Fibroblast of skin of left quadriceps (primary cell): Measurements from ENCODE around the gene KRTAP10-1.
"Not testable (repeated sequence)": the region's sequence is repeated elsewhere in the genome, so short reads cannot be mapped to it uniquely, and the experiment has no call there.

Experiments used
- DNase-seq, 2 experiments: peaks; one replicate each; pipeline ENCODE4 v3.0.0-alpha.2; 2013; ENCODE audit warnings: low read depth in 2 of 2

The KRTAP10-1 gene

DNA sequence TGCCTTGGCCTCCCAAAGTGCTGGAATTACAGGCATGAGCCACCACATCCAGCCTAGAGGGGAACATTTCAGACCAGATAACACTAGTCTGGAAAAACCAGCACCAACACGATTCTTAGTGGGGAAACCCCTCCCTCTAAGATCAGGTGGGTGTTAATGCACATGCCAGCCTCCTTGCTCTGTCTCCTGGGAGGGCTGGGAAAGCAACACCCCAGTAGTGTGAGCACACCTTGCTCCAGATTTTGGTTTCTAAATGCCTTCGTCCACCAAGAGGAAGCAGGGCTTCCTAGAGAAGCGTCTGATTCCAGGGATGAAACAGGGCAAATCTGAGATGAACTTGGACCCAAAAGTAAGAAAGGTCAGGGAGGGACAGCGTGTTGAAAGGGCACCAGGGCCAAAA, 31.3 kb upstream of the KRTAP10-1 start:
- DNase-seq: no peak

DNA sequence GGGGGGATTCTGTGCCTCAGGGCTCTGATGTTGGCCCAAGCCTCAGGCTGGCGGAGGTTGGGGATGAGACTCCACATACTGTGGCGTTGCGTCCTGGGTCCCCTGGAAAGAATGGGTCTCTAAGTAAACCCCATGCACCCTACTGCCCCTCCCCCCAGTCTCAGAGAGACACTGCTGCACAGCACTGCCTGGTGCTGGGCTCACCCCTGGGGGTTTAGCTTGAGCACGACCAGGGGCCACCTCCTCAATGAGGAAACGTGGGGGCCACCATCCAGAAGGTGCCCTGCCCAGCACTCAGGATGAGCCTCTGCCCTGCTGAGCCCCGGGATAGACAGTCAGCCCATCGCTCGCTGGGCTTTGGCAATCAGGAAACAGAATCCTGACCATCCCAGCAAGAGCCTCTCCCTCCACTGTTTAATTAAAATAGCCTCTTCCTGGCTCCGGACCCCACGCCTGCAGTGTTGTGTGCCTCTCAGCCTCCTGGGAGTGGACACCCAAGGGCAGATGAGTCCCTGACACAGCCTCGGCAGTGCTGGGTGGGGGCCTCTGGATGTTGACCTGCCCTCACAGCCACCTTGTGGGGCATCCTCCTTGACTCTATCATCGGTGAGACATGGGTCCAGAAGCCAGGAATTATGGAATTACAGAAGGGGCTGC, 30.0 kb upstream of the KRTAP10-1 start:
- DNase-seq: no peak

DNA sequence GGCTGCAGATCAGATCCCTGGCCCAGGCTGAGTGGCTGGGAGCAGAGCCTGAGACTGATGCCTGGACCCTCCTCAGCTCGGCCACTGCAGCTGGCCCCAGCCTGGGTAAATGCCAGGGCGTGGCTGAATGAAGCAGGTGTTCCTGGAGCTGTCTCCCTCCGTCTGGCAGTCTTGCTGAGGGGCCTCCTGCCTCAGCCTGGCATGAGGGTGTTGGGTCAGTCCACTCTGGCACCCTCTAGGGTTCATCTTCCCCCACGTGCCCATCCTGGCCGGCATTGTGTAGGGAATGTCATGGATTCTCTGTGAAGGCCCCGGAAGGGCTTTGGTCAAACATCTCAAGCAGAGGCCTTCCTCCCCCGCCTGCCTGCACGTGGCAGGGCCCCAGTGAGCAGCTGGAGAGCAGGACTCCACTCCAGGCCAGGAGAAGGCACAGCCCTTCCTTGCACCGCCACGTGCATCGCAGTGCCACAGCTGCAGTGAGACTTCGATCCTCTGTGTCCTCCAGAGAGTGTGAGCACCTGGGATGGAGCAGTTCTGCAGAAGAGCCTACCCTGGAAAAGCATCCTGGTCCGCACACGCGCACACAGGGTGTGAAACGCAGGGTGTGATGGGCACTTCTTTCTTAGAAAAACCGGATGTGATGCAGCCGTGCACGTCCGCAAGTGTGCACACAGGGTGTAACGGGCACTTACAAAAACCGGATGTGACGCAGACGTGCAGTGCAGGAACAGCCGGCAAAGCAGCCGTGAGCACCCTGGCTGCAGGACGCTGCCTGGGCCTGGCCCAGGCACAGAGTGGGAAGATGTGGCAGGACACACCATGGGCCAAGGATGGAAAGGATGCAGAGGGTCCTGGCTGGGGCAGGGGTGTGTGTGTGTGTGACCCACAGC, 28.9 kb upstream of the KRTAP10-1 start:
- no peak for DNase-seq

DNA sequence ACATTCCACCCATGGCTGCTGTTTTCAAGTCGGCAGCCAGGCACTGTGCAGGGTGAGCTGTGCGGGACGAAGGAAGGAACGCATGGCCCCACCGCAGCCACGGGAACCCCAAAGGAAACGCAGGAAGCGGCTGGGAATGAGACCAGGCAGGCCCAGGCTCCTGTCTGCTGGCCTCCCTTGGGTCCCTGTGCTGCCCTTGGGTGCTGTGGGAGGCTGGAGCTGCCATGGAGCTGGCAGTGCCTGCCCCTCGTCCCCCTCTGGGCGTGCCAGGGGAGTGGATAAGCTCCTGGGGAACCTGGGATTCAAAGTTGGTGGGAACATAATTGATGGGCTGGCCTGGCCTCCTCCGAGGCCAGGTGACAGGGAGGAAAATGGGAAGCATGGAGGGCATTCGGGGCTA, 28.3 kb upstream of the KRTAP10-1 start:
- no peak for DNase-seq

DNA sequence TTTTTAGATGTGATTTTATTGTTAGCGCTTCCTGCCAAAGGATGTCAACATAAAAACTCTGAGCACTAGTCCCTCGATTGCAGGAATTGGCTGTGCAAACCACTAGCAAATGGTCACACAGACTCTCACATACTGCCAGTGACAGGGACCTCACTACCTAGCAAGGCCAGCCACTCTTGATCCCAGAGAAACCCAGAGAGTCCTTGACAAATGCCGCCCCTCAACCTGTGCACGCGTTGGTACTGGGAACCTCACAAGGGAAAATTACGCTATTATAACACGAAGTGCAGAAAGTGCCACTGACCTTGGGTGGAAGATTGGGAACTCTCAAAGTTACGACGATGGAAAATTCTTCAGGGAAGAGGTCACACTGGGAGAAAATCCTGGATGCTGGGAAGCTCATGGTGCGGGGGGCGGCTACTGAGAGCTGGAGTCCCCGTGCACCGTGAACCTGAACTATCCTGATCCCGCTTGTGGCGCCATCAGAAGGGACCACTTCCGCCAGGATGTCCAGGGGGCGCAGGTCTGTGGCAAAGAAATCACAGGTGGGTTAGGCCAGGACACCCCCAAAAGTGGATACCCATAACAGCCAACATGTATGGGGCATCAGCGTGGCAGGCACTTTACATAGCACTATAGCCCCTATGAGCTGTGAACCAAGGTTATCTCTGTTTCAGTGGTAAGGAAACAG, 27.6 kb upstream of the KRTAP10-1 start:
- DNase-seq: no peak

DNA sequence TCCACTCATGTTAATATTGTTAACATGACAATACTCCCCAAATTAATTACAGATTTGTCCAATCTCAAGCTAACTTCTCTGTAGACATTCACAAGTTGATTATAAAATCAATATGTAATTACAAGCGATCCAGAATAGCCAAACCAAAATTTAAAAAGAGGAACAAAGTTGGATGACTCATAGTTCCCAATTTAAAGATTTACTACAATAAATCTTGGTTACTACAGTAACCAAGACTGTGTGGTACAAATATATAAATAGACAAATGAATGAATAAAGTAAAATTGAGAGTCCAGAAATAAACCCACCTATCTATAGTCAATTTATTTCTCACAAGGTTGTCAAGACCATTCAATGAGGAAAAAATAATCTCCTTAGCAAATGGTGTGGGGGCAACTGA, 26.4 kb upstream of the KRTAP10-1 start:
- DNase-seq: no peak

DNA sequence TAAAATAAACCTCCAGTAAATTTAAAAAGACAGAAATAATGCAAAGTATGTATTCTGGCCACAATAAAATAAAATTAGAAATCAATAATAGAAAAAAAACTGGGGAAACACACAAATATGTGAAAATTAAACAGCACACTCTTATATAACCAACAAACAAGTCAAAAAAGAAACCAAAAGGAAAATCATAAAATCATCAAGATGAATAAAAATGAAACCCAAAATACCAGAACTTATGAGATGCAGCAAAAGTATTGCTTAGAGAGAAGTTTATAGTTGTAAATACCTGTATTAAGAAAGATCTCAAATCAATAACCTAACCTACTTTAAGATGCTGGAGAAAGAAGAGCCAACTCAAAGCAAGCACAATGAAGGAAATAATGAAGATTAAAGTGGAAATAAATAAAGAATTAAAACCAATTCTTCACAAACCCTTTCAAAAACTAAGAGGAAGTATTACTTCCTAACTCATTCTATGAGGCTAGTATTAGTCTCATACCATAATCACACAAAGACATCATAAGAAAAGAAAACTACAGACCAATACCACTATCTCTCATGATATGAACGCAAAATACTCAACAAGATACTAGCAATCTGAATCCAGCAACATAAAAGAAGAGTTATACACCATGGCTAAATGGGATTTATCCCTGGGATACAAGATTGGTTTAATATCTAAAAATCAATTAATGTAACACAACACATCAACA, 25.0 kb upstream of the KRTAP10-1 start:
- no peak for DNase-seq

DNA sequence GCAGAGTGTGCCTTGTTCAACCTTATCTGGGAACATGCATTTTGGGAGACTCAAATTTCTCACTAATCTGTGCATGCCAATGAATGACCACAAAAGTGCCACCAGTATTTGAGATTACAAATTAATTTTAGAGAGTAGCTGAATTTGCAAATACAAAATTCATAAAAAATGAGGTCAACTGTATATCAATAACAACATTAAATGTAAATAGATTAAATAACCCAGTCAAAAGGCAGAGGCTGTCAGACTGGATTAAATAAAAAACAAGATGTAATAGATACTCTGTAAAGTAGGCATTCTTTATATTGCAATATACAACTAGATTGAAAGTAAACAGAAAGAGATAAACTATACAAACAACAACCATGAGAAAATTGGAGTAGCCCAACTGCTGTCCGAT, 24.1 kb upstream of the KRTAP10-1 start:
- no peak for DNase-seq

DNA sequence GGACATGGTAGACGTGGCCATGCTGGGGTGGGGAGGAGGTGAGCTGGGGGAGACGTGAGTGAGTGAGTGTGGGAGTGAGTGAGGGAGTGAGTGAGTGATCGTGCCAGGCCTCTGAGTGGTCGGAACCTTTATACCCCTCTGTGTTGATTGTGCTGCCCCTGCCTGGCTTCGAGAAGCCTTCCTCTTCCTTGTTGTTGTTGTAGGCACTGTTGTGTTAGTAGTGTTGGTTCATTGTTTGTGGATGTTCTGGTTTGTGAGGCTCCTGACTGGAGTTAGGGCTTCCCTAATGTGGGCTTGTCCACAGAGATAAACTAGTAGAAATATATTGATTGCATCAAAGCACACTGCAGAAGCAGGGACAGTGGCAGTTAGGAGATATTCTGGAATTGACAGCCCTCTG, 18.7 kb upstream of the KRTAP10-1 start, which contains the start of gene KRTAP10-3:
Gene KRTAP10-3, minus strand, starts transcription at position 101 of the 400 bp plus-strand sequence. Its CDS starts 80 bp downstream, at position 21.
- DNase-seq: no peak

DNA sequence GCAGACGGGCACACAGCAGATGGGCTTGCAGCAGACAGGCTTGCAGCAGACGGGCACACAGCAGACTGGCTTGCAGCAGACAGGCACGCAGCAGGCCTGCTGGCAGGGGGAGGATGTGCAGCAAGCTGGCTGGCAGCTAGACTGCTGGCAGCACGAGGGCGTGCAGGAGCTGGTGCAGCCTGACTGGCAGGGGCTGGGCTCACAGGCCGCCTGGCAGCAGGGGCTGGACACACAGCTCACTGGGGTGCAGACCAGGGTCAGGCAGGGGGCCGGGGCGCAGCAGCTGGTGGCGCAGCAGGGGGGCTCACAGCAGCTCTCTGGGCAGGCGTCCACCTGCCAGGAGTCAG, 18.3 kb upstream of the KRTAP10-1 start:
- DNase-seq: not testable (repeated sequence)

DNA sequence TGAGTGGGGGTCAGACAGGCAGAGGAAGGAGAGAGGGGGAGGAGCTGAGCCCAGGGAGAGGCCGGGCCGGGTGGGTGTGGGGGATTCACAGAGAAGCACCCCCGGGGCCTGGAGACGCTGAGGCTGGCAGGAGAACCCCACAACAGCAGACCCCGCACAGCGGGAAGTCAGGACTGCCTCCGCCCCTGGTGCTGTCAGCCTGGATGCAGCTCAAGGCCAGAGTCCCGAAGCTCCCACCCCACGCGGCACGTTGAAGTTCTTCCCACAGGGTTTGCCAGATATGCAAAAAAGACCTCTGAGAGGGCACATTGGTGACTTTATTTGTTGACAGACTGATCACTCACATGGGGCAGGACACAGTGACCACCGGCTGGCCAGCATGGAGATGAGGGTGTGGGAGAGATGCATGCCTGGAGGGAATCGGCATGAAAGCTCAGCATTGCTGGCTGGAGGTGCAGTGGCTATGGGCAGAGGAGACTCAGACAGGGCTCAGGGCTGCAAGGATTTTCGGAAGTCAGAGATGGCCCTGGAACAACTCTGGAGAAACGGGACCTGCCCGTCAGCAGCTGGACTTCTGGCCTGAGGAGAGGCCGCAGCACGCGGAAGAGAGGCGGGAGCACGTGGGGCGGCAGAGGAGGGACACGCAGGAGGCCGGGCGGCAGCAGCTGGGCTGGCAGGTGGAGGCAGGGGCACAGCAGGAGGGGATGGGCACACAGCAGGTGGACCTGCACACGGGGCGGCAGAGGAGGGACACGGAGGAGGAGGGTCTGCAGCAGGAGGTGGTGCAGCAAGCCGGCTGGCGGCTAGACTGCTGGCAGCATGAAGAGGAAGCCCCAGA, 17.7 kb upstream of the KRTAP10-1 start:
- no peak for DNase-seq

DNA sequence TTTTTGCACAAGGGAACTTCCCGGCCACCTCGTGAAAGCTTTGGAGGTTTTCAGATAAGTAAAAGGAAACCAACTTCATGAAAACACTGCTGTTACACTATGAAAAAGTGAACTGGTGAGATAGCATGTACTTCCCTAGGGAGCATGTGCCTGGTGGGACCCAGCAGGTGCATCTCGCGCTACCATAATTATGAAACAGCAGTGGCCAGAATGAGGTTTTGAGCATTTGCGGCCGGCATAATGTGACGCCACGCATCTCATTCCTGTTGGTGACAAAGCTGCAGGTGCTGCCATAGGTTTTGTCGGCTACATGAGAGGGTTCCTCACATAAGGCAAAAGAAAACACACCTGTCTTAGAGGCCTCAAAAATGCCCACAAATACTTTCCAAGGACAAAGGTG, 16.9 kb upstream of the KRTAP10-1 start:
- DNase-seq: no peak

DNA sequence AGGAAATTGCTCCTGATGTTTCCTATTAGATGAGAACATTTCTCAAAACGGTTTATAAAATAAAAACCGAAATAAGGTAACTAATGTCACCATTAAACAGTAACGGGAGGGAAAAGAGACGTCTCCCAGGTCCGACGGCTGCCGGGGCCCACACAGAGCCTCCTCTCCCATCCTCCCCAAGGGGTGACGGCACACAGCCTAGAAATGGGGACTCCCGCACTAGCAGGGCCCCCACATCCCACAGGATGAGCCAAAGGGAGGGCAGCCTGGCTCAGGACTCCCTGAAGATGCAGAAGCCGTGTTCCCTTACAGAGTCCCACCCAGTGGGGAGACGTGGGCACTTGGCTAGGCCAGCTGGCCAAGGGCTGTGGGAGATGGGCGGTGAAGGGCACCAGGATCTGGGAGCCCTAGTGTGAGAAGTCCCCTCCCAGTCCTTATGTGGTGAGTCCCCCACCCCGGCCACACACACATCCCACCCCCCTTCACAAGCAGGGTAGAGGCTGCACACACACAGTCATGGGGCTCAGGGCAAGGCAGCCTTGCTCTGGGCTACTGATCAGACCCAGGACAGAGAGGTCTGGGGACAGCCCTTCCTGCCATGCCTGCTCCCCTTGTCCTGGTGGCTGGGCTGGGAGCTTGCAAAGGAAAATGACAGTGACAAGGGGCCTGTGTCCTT, 15.3 kb upstream of the KRTAP10-1 start:
- no peak for DNase-seq

DNA sequence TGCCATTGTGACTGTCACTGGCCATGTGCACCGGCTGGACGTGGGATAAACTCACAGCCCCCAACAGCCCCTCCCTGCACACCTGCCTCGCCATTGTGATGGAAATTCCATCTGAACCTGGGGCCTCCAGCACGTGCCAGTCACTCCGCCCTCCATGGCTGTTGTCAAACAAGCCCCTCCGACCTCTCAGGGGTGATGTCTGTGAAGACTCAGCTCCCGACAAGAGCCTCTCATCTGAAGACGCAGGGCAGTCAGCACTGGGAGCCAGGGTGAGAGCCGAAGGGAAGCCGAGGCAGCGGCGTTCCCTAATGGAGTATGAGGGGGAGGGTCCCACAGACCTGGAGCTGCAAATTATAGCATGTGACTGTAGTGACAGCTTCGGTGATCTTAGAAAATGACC, 12.7 kb upstream of the KRTAP10-1 start:
- no peak for DNase-seq

DNA sequence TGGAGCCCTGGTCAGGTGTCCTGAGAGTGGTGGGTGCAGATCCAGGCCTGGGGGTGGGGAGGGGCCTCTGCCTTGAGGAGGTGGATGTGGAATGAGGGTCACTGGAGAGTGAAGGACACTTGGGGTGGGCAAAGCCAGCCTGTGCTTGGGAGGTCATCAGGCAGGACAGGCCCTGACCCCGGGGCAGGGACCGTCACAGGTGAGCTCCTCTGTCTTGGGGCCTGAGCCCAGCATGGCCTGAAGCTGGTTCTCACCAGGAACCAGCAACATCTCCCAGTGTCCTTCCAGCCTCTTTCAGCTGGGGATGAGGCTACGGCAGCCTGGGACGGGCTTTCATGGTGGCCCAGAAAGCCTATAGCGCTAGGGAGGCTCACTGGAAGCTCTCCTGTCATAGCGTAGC, 12.1 kb upstream of the KRTAP10-1 start:
- DNase-seq: no peak

DNA sequence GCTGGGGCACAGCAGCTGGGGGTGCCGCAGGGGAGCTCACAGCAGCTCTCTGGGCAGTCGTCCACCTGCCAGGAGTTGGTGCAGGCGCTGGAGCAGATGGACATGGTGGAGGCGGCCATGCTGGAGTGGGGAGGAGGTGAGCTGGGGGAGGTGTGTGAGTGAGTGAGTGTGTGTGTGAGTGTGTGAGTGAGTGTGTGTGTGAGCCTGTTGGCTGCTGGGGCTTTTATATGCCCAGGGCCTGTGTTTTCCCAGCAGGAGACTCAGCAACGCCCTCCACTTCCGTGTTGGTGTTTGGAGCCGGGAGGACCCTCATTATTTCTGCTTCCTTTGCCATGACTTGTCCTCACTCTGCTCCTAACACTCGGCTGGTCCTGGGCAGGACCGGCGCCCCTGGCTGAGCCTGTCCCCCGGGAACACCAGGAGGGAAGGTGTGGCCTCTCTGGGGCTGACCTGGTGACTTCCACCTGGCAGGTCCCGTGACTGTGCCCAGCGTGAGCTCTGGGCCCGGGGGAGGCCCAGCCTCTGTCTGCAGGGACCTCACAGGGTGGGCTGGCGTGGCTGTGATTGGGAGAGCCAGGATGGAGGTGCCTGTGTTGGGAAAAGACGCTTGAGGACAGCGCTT, 11.5 kb upstream of the KRTAP10-1 start, which contains the start of gene KRTAP10-2:
Gene KRTAP10-2, minus strand, starts transcription at position 166 of the 622 bp plus-strand sequence. Its CDS starts 47 bp downstream, at position 119.
- no peak for DNase-seq

DNA sequence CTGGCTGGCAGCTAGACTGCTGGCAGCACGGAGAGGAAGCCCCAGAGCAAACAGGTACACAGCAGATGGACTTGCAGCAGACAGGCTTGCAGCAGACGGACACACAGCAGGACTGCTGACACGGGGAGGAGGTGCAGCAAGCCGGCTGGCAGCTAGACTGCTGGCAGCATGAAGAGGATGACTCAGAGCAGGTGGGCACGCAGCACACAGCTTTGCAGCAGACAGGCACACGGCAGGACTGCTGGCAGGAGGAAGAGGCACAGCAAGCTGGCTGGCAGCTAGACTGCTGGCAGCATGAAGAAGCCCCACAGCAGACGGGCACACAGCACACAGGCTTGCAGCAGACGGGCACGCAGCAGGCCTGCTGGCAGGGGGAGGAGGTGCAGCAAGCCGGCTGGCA, 10.8 kb upstream of the KRTAP10-1 start:
- DNase-seq: no peak

DNA sequence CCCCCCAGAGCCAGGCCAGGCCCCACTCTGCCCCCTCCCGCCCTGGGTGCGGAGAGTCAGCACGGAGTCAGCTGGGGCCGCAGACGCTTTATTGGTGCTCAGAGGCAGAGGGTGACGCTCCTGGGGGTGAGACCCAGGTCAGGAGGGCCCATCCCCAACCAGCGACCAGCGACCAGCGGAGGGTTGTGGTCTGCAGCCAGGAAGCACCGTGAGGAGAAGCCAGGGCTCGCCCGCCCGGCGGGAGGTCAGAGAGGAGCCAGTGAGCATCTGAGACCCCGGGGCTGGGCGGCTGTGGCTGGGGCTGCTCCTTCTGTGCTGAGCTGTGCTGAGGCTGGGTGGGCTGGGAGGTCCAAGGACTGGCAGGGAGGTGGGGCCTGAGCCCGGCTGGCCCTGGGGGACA, 10.3 kb upstream of the KRTAP10-1 start:
- not testable (repeated sequence) for DNase-seq

DNA sequence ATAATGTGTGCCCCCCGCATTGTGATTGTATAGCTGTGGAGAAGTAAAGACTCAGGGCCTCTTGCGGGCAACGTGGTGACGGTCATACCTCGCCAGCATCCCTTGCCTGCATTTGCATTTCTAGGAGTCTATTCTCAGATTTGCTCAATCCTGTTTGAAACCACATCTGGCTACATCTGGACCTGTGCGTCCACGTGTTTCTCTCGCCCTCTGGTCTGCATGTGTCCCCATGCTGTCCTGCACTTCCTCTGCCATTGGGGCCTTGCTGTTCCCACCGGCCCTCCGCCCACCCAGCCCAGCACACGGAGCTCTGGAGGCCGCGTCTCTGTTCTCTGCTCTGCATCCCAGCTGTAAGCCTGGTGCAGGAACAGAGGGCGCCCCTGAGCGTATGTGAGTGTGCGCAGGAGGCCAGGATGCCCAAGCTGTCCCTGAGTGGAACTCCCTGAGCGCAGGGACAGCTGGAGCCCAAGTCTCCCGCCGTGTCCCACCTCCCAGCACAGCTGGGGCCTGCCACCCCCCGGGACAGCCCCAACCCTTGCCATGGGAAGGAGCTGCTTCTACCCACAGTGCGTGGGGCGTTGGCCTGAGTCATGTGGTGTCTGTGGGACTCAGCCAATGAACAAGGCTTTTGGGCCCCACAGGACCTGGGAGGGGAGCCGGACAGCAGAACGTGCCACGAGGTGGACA, 9.7 kb upstream of the KRTAP10-1 start:
- no peak for DNase-seq
